Stimulated activated CD4-positive, alpha-beta T cell treated with anti-CD3 and anti-CD28 coated beads, Interleukin-2, amount 100 ng/mL, for 48 hours (primary cell): ENCODE measurements around the gene CDC14A.

ENCODE experiments used
- DNase-seq, 2 donors: peaks; one replicate each; pipeline ENCODE4 v3.0.0-alpha.2; 2020

The CDC14A gene

GRCh38 chr1:100456880-100457279 is 104.6 kb downstream of the CDC14A start:
- DNase-seq, result no peak

- DNase-seq, result no peak
Measured at GRCh38 chr1:100457683-100458082, 105.4 kb downstream of the CDC14A start.

- no peak for DNase-seq
Measured at GRCh38 chr1:100458661-100459357, 106.5 kb downstream of the CDC14A start.

GRCh38 chr1:100459358-100460114 is 107.2 kb downstream of the CDC14A start:
- DNase-seq, result peak; percentile 60 to 67

- no peak for DNase-seq
Measured at GRCh38 chr1:100461222-100461621, 108.9 kb downstream of the CDC14A start.

- DNase-seq, result no peak
Measured at GRCh38 chr1:100462326-100463025, 110.2 kb downstream of the CDC14A start.

GRCh38 chr1:100463791-100464424 is 111.6 kb downstream of the CDC14A start:
- DNase-seq, result peak; percentile 51

- no peak for DNase-seq
Measured at GRCh38 chr1:100469578-100469977, 117.3 kb downstream of the CDC14A start.

- DNase-seq, result no peak
Measured at GRCh38 chr1:100474834-100475233, 122.5 kb downstream of the CDC14A start.

GRCh38 chr1:100476735-100477290 is 124.5 kb downstream of the CDC14A start:
- DNase-seq, result no peak

GRCh38 chr1:100478816-100479215 is 126.5 kb downstream of the CDC14A start:
- no peak for DNase-seq

GRCh38 chr1:100479620-100480338 is 127.5 kb downstream of the CDC14A start:
- no peak for DNase-seq

GRCh38 chr1:100481303-100481702 is 129.0 kb downstream of the CDC14A start:
- DNase-seq, result no peak

- DNase-seq, result no peak
Measured at GRCh38 chr1:100482167-100482566, 129.9 kb downstream of the CDC14A start.

GRCh38 chr1:100482748-100483147 is 130.4 kb downstream of the CDC14A start:
- DNase-seq, result no peak

GRCh38 chr1:100483230-100483629 is 130.9 kb downstream of the CDC14A start:
- DNase-seq, result no peak

GRCh38 chr1:100485855-100486258 is 133.6 kb downstream of the CDC14A start:
- no peak for DNase-seq

GRCh38 chr1:100494393-100495084 is 142.2 kb downstream of the CDC14A start:
- DNase-seq, result no peak

GRCh38 chr1:100496896-100497295 is 144.6 kb downstream of the CDC14A start:
- no peak for DNase-seq

- DNase-seq, result no peak
Measured at GRCh38 chr1:100497796-100498195, 145.5 kb downstream of the CDC14A start.

- no peak for DNase-seq
Measured at GRCh38 chr1:100499194-100499811, 147.0 kb downstream of the CDC14A start.
